ENCODE results near the gene E2F2. TPM values are rescaled to one million over a fixed set of nuclear protein-coding genes. Genes with fewer than 3 reads are reported as not detected.
"Not testable (repeated sequence)": the region's sequence is repeated elsewhere in the genome, so short reads cannot be mapped to it uniquely, and the experiment has no call there.

The E2F2 gene
- total and polyA plus RNA-seq, 2 of the 13 experiments (the other 11 are each of a cell fraction or from before 2014, with no cell fraction given), result 0.65 to 6.6 TPM

GRCh38 chr1:23543707-23544443 is 12.8 kb upstream of the E2F2 start:
- CTCF ChIA-PET (ENCODE audit: low intra/inter-chr PET ratio, low total read pairs), result interaction anchor here (1.1 to 5.4 kb wide), 4 partner anchors 22 to 122 kb away, joined by 4 to 137 read pairs (median 7); no protein-coding TSS in a partner anchor
- Histone ChIP-seq H2AFZ (ENCODE audit: low read length) (no peak overlapping the region), H3K4me1 (ENCODE audit: insufficient read depth, low read length) (peaks cover 77% of the 10 kb centered on the region), H3K27me3 (ENCODE audit: control insufficient read depth in 1 of 2, insufficient read depth in 2 of 2, low read length in 2 of 2) (no peaks in the 10 kb centered on the region), H3K9me3 (ENCODE audit: low read length) (no peaks in the 10 kb centered on the region), H3K4me3 (replicated peaks in 1 of 3; ENCODE audit: insufficient read depth in 1 of 3, low read depth in 2 of 3, low read length in 3 of 3) (no peak overlapping the region), H3K79me2 (ENCODE audit: insufficient read depth, low read length) (no peaks in the 10 kb centered on the region), H3K4me2 (ENCODE audit: low read depth, low read length) (no peak overlapping the region), H4K20me1 (ENCODE audit: insufficient read depth, low read length) (no peaks in the 10 kb centered on the region), H3K27ac (ENCODE audit: extremely low read length, insufficient read depth, low read length) (no peak overlapping the region), H3K36me3 (replicated peaks in 1 of 2; ENCODE audit: control insufficient read depth in 1 of 2, insufficient read depth in 2 of 2, low read length in 2 of 2) (no peaks in the 10 kb centered on the region), H3K9ac (ENCODE audit: insufficient read depth, low read depth, low read length) (no peak overlapping the region)
- intact Hi-C loops (cut with micrococcal nuclease; ENCODE audit: unreplicated experiment) (loop anchor here (1.0 kb wide), 1 partner anchor 93 kb away; no protein-coding TSS in a partner anchor), in situ Hi-C loops (cut with HindIII; ENCODE audit: extremely low pct_ligation_motif_present, low pct_unique_long_range_greater_than_20kb) (no loop called here)
- 20% methylated on average over 8 of the region's 8 CpGs for WGBS (ENCODE audit: low lambda C conversion rate)
- no TSS peak for BruUV-seq (replicated peaks)
- DNase-seq (ENCODE audit: low spot score), result no peak
- ATAC-seq, result no peak
- POLR2A ChIA-PET, result interaction anchor here (0.8 kb wide), 1 partner anchor 91 kb away, joined by 3 read pairs; no protein-coding TSS in a partner anchor
- no peak for TF ChIP-seq RFX1 (IDR thresholded peaks at IDR 0.05)
- TF ChIP-seq, protein P1, sequence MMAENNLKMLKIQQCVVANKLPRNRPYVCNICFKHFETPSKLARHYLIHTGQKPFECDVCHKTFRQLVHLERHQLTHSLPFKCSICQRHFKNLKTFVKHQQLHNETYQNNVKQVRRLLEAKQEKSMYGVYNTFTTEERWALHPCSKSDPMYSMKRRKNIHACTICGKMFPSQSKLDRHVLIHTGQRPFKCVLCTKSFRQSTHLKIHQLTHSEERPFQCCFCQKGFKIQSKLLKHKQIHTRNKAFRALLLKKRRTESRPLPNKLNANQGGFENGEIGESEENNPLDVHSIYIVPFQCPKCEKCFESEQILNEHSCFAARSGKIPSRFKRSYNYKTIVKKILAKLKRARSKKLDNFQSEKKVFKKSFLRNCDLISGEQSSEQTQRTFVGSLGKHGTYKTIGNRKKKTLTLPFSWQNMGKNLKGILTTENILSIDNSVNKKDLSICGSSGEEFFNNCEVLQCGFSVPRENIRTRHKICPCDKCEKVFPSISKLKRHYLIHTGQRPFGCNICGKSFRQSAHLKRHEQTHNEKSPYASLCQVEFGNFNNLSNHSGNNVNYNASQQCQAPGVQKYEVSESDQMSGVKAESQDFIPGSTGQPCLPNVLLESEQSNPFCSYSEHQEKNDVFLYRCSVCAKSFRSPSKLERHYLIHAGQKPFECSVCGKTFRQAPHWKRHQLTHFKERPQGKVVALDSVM (CRISPR knock-in tag; IDR thresholded peaks at IDR 0.05), result peak; percentile 60
- peak; percentile 14 for TF ChIP-seq TEAD3 (CRISPR knock-in tag; optimal IDR thresholded peaks at IDR 0.05; ENCODE audit: borderline replicate concordance)
- no peak for FAIRE-seq

DNA sequence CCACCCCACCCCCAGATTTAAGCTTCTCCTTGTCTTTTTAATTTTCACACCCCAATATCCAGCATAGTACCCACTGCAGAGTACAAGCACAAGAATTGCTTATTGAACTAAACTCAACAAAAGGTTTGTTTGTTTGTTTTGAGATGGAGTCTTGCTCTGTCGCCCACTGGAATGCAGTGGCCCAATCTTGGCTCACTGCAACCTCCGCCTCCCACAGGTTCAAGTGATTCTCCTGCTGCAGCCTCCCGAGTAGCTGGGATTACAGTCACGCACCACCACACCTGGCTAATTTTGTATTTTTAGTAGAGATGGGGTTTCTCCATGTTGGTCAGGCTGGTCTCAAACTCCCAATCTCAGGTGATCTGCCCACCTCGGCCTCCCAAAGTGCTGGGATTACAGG is 11.9 kb upstream of the E2F2 start:
- in situ Hi-C loops (cut with HindIII; ENCODE audit: extremely low pct_ligation_motif_present, low pct_unique_long_range_greater_than_20kb); DNase-seq (ENCODE audit: low spot score); POLR2A ChIA-PET; H3K9ac ChIP-seq (ENCODE audit: insufficient read depth, low read depth, low read length); H3K4me3 ChIP-seq (replicated peaks in 1 of 3; ENCODE audit: insufficient read depth in 1 of 3, low read depth in 2 of 3, low read length in 3 of 3); H3K27me3 ChIP-seq (ENCODE audit: control insufficient read depth in 1 of 2, insufficient read depth in 2 of 2, low read length in 2 of 2); BruUV-seq (replicated peaks); FAIRE-seq; intact Hi-C loops (cut with micrococcal nuclease; ENCODE audit: unreplicated experiment); H4K20me1 ChIP-seq (ENCODE audit: insufficient read depth, low read length); H3K4me2 ChIP-seq (ENCODE audit: low read depth, low read length); ATAC-seq; H2AFZ ChIP-seq (ENCODE audit: low read length); H3K27ac ChIP-seq (ENCODE audit: extremely low read length, insufficient read depth, low read length); H3K79me2 ChIP-seq (ENCODE audit: insufficient read depth, low read length); H3K36me3 ChIP-seq (replicated peaks in 1 of 2; ENCODE audit: control insufficient read depth in 1 of 2, insufficient read depth in 2 of 2, low read length in 2 of 2); H3K9me3 ChIP-seq (ENCODE audit: low read length): not testable (repeated sequence)
- CTCF ChIA-PET (ENCODE audit: low intra/inter-chr PET ratio, low total read pairs), result interaction anchor here (5.4 kb wide), 1 partner anchor 93 kb away, joined by 137 read pairs; no protein-coding TSS in a partner anchor
- 29% methylated on average over 2 of the region's 5 CpGs for WGBS (ENCODE audit: low lambda C conversion rate)
- H3K4me1 ChIP-seq (ENCODE audit: insufficient read depth, low read length), result peaks cover 77% of the 10 kb centered on the region

Data from HepG2 (cell line).